Measurements from ENCODE around the gene RNPS1.

RNPS1 gene

DNA sequence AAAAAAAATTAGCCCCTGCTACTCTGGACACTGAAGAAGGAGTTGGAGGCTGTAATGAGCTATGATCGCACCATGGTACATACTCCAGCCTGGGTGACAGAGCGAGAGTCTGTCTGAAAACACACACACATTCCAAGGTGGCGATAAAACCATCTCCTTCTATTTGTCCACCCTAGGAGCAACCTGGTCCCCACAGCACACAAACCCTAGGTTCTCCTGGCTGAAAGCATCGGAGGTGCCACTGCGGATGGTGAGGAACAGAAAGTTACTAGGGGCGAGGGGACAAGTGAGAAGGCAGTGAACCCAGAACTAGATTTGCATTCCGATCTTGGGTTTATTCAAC is 15.1 kb downstream of the RNPS1 start:
- Histone ChIP-seq H3K4me3 (ENCODE audit: low read depth, low read length) (no peak overlapping the region), H3K9me3 (ENCODE audit: control insufficient read depth, low read length) (no peaks in the 10 kb centered on the region), H3K27ac (no peak overlapping the region), H3K4me2 (ENCODE audit: low read length) (no peak overlapping the region), H2AFZ (no peak overlapping the region), H3K27me3 (ENCODE audit: control insufficient read depth, insufficient read depth, low read length) (no peaks in the 10 kb centered on the region), H3K79me2 (peaks cover 2% of the 10 kb centered on the region), H3K9ac (no peak overlapping the region), H3K36me3 (ENCODE audit: control insufficient read depth, insufficient read depth, low read length) (no peaks in the 10 kb centered on the region), H3K4me1 (peaks cover 5% of the 10 kb centered on the region)
- no peak for TF ChIP-seq CTCF (IDR thresholded peaks at IDR 0.05)

DNA sequence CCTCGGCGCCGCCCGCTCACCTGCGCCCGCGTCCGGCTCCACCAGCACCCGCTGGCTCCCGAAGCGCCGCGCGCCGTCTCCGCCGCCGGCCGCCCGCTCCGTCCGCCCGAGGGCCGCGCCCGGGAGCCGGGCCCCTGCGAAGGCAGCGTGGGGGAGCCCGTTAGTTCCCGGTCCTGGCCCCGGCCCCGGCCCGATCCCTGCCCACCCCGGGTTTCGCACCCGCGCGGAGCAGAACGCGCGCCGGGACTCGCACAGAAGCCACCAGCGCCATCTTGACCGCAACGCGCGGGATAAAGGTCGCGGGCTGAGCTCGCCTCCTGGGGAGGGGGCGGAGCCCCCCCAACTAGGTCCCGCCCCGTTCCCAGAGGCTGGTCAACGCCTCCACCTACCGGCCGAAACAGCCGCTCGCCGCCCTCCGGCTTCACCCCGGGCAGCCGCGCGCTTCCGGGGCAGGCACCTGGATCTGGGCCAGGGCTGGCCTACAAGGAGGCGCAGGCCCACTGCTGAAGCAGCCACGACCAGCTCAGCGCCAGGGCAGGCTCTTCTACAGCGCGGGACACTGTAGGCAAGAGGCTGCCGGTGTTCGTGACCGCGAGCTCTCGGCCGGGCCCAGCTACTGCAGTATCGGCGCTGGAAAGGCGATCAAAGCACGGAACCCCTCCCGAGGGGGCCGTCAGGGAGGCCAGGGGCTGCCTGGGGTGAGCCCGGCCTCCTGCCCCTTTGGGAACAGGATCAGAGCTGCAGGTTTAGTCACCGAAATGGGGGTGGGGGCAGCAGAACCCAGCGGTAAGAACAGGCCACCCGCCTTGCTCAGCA is 16.4 kb downstream of the RNPS1 start, which contains the start of gene ECI1:
ECI1 (minus strand) TSS at position 292 of the 816 bp plus-strand sequence; CDS start at position 271, 21 bp downstream.
- Histone ChIP-seq H3K4me1 (peaks cover 5% of the 10 kb centered on the region), H3K4me3 (ENCODE audit: low read depth, low read length) (peak within 1 kb of the TSS; percentile 75), H3K36me3 (ENCODE audit: control insufficient read depth, insufficient read depth, low read length) (no peaks in the 10 kb centered on the region), H3K4me2 (ENCODE audit: low read length) (peak within 1 kb of the TSS; percentile 72), H3K79me2 (no peaks in the 10 kb centered on the region), H2AFZ (peak within 1 kb of the TSS; percentile 84), H3K27ac (peak within 1 kb of the TSS; percentile 76), H3K9ac (peak within 1 kb of the TSS; percentile 56), H3K9me3 (ENCODE audit: control insufficient read depth, low read length) (no peaks in the 10 kb centered on the region), H3K27me3 (ENCODE audit: control insufficient read depth, insufficient read depth, low read length) (no peaks in the 10 kb centered on the region)
- TF ChIP-seq CTCF (IDR thresholded peaks at IDR 0.05) = peak; percentile 90

DNA sequence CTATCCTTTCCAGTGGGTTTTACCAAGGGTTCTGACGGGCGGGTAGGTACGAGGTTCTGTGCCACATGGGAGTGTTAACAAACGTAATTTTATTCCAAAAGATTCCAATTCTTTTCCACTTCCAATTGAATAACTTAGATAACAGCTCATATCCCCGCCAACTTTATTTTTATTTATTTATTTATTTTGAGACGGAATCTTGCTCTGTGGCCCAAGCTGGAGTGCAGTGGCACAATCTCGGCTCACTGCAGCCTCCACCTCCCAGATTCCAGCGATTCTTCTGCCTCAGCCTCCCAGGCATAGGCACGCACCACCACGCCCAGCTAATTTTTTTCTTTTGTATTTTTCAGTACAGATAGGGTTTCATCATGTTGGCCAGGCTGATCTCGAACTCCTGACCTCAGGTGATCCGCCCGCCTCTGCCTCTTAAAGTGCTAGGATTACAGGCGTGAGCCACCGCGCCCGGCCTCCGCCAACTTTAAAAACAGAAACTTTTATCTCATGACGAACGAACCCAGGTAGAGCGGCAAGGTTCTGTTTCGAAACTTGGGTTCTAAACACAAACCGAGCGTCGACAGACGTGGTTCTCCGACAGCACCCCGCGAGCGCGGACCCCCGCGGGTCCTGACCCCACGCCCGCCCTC is 17.2 kb downstream of the RNPS1 start:
- Histone ChIP-seq H3K27ac (peak overlapping the region; percentile 76), H3K36me3 (ENCODE audit: control insufficient read depth, insufficient read depth, low read length) (no peaks in the 10 kb centered on the region)
- TF ChIP-seq CTCF (IDR thresholded peaks at IDR 0.05) = no peak

DNA sequence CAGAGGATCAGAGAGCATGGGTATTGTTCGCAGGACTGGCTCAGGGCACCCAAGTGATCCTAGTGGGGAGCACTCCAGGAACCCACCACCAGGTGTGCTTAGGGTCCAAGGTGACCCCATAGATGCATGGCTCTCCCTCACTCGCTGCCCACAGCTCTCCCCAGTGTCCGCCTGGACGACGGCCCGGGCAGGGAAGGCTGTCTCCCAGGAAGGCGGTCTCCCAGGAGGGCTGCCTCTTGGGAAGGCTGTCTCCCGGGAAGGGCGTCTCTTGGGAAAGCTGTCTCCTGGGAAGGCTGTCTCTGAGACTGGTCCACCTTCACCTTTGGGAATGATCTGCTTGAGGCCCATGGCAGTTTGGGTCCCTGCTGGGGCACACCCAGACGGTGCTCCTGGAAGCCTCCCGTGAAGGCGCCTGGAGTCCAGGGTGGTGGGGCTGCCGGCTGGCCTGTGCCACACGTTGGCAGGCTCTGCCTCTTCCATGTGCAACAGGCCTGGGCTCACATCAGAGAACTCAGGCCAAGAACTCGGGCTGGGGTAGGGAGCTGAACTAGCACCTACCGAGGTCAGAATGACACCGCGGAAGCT is 21.5 kb downstream of the RNPS1 start:
- Histone ChIP-seq H3K27ac (no peak overlapping the region), H3K36me3 (ENCODE audit: control insufficient read depth, insufficient read depth, low read length) (no peaks in the 10 kb centered on the region)

More for the DNA sequence above, 17.2 kb downstream of the RNPS1 start:
- Histone ChIP-seq H3K4me1 (peaks cover 5% of the 10 kb centered on the region), H3K9me3 (ENCODE audit: control insufficient read depth, low read length) (no peaks in the 10 kb centered on the region), H3K79me2 (no peaks in the 10 kb centered on the region), H3K27me3 (ENCODE audit: control insufficient read depth, insufficient read depth, low read length) (no peaks in the 10 kb centered on the region), H3K4me3 (ENCODE audit: low read depth, low read length) (peak overlapping the region; percentile 75), H3K9ac (no peak overlapping the region), H3K4me2 (ENCODE audit: low read length) (peak overlapping the region; percentile 63), H2AFZ (peak overlapping the region; percentile 84)

More for the DNA sequence above, 21.5 kb downstream of the RNPS1 start:
- no peak overlapping the region for H2AFZ ChIP-seq
- H3K27me3 ChIP-seq (ENCODE audit: control insufficient read depth, insufficient read depth, low read length) = no peaks in the 10 kb centered on the region
- no peaks in the 10 kb centered on the region for H3K79me2 ChIP-seq
- H3K9ac ChIP-seq = no peak overlapping the region
- no peak overlapping the region for H3K4me2 ChIP-seq (ENCODE audit: low read length)
- H3K9me3 ChIP-seq (ENCODE audit: control insufficient read depth, low read length) = no peaks in the 10 kb centered on the region
- no peak for TF ChIP-seq CTCF (IDR thresholded peaks at IDR 0.05)
- no peaks in the 10 kb centered on the region for H3K4me1 ChIP-seq
- H3K4me3 ChIP-seq (ENCODE audit: low read depth, low read length) = no peak overlapping the region
